Measurements from ENCODE around the gene RASL10B. TPM values are rescaled to one million over a fixed set of nuclear protein-coding genes. Genes with fewer than 3 reads are reported as not detected.

Gene RASL10B
- total and polyA plus RNA-seq, 10 of the 15 experiments (the other 5 are each of a cell fraction or from before 2014, with no cell fraction given) = not detected

DNA sequence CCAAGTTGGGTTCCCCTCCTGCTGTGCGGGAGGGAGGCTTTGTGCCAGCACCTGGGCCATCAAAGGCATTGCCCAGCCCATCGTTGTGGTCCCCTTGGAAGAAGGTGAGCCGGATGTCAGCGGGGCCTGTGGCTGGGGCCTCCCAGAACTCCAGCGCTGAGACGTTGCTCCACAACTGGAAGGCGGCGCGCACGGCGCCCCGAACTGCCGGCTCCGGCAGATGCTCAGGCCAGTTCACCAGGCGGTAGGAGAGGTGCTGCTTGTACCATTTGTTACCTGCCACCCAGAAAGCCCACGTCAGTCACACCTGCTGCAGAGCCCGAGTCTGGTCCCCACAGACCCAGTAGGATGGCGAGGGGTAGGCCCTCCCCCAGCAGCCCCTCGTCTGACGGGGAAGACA is 41.7 kb downstream of the RASL10B start (continued):
- TF ChIP-seq, protein P1, sequence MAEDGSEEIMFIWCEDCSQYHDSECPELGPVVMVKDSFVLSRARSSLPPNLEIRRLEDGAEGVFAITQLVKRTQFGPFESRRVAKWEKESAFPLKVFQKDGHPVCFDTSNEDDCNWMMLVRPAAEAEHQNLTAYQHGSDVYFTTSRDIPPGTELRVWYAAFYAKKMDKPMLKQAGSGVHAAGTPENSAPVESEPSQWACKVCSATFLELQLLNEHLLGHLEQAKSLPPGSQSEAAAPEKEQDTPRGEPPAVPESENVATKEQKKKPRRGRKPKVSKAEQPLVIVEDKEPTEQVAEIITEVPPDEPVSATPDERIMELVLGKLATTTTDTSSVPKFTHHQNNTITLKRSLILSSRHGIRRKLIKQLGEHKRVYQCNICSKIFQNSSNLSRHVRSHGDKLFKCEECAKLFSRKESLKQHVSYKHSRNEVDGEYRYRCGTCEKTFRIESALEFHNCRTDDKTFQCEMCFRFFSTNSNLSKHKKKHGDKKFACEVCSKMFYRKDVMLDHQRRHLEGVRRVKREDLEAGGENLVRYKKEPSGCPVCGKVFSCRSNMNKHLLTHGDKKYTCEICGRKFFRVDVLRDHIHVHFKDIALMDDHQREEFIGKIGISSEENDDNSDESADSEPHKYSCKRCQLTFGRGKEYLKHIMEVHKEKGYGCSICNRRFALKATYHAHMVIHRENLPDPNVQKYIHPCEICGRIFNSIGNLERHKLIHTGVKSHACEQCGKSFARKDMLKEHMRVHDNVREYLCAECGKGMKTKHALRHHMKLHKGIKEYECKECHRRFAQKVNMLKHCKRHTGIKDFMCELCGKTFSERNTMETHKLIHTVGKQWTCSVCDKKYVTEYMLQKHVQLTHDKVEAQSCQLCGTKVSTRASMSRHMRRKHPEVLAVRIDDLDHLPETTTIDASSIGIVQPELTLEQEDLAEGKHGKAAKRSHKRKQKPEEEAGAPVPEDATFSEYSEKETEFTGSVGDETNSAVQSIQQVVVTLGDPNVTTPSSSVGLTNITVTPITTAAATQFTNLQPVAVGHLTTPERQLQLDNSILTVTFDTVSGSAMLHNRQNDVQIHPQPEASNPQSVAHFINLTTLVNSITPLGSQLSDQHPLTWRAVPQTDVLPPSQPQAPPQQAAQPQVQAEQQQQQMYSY (CRISPR knock-in tag; IDR thresholded peaks at IDR 0.05) = no peak
- TF ChIP-seq TCF7 (IDR thresholded peaks at IDR 0.05; ENCODE audit: borderline replicate concordance) = no peak

DNA sequence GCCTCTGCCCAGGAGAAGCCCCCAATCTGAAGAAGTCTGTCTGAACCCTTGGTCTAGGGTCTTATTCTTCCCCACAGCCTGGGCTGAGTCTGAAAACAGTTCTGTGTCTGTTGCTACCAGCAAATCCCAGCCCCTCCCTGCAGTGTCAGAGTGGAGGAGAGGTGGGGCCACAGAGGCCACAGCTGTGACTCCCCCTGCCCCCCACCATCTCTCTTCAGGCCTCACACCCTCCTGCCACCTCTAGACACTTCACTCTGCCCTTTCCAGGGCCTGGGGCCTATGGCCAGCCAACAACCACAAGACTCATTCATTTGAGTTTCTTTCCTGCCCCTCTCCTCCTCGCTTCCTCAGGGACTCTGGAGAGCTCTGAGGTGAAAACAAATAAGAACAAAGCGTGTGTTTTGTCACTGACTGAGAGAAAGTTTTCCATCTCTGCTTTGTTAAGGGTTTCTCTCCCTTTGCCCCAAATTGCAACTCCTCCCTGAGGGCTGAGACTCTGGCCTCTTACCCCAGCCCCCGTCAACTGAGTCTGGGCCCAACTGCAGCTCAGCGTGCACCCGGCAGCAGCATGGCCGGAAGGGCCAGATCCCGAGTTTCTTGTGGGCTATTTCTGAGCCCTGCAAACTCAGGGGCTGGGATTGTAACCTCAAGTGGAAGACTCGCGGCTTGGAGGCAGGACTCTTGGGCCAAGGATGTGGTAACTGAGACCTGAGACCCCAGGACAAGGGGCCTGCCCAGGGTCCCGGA is 42.4 kb downstream of the RASL10B start:
- H3K79me2 ChIP-seq (ENCODE audit: control insufficient read depth, insufficient read depth, low read length) = no peaks in the 10 kb centered on the region
- in situ Hi-C loops (cut with MboI) (no loop called here), intact Hi-C loops (cut with micrococcal nuclease; ENCODE audit: unreplicated experiment) (no loop called here)
- SMC1A ChIA-PET (ENCODE audit: uncharacterized antibody, unreplicated experiment) = no interaction called here
- no peak overlapping the region for H3K4me3 ChIP-seq
- peaks cover 5 to 6% of the 10 kb centered on the region in 2 experiments for H3K27me3 ChIP-seq (replicated peaks in 1 of 2; ENCODE audit: control insufficient read depth in 2 of 2, insufficient read depth in 2 of 2, low read length in 1 of 2)
- H4K20me1 ChIP-seq (ENCODE audit: control insufficient read depth, insufficient read depth) = no peaks in the 10 kb centered on the region
- no peak overlapping the region for H2AFZ ChIP-seq (ENCODE audit: control insufficient read depth, low read depth, low read length)
- H3K4me1 ChIP-seq (ENCODE audit: control insufficient read depth, insufficient read depth, low read length) = no peaks in the 10 kb centered on the region
- RAD21 ChIA-PET (ENCODE audit: unreplicated experiment) = no interaction called here
- H3K4me2 ChIP-seq (ENCODE audit: control insufficient read depth, insufficient read depth) = no peak overlapping the region
- DNase-seq (ENCODE audit: low read depth, low spot score) (no peak), ATAC-seq (no peak), FAIRE-seq (no peak)
- no peaks in the 10 kb centered on the region for H3K36me3 ChIP-seq (ENCODE audit: control insufficient read depth in 2 of 2, insufficient read depth in 2 of 2, low read length in 1 of 2)
- no peak overlapping the region for H3K27ac ChIP-seq (ENCODE audit: control insufficient read depth, insufficient read depth)
- no peaks in the 10 kb centered on the region for H3K9me3 ChIP-seq (replicated peaks; ENCODE audit: control insufficient read depth, insufficient read depth, low read length)
- no TSS peak for BruUV-seq (replicated peaks)
- CTCF ChIA-PET = interaction anchor here (1.5 kb wide), 1 partner anchor 31 kb away, joined by 3 read pairs; no protein-coding TSS in a partner anchor
- POLR2A ChIA-PET = no interaction called here
- no peak overlapping the region for H3K9ac ChIP-seq (ENCODE audit: control insufficient read depth, insufficient read depth, low read length)
- 18% methylated on average over 10 of the region's 10 CpGs for whole genome bisulfite sequencing (ENCODE audit: insufficient coverage, insufficient replicate concordance, low lambda C conversion rate, missing lambda C conversion rate)
- TF ChIP-seq NBN (IDR thresholded peaks at IDR 0.05) (no peak), SRF (IDR thresholded peaks at IDR 0.05; ENCODE audit: low read depth in 2 of 2, low read length in 2 of 2) (no peak), BCL3 (IDR thresholded peaks at IDR 0.05; ENCODE audit: borderline replicate concordance, insufficient read depth, low read depth, low read length, poor library complexity, severe bottlenecking) (no peak), YY1 (IDR thresholded peaks at IDR 0.05; ENCODE audit: low read depth, low read length) (no peak), E2F8 (IDR thresholded peaks at IDR 0.05; ENCODE audit: low read depth, partially characterized antibody) (no peak), SIN3A (IDR thresholded peaks at IDR 0.05; ENCODE audit: low read depth, low read length) (no peak), NFYB (IDR thresholded peaks at IDR 0.05; ENCODE audit: insufficient read depth, low read depth, low read length) (no peak)
- TF ChIP-seq, protein P2, sequence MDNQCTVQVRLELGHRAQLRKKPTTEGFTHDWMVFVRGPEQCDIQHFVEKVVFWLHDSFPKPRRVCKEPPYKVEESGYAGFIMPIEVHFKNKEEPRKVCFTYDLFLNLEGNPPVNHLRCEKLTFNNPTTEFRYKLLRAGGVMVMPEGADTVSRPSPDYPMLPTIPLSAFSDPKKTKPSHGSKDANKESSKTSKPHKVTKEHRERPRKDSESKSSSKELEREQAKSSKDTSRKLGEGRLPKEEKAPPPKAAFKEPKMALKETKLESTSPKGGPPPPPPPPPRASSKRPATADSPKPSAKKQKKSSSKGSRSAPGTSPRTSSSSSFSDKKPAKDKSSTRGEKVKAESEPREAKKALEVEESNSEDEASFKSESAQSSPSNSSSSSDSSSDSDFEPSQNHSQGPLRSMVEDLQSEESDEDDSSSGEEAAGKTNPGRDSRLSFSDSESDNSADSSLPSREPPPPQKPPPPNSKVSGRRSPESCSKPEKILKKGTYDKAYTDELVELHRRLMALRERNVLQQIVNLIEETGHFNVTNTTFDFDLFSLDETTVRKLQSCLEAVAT (IDR thresholded peaks at IDR 0.05) = no peak

Data from GM12878 (cell line).